Upper lobe of right lung (tissue), 1 donor: ENCODE measurements around the gene CHCHD6. TPM values are rescaled to one million over a fixed set of nuclear protein-coding genes. Genes with fewer than 3 reads are reported as not detected.
"Not testable (repeated sequence)": the region's sequence is repeated elsewhere in the genome, so short reads cannot be mapped to it uniquely, and the experiment has no call there.

Experiments used
- ATAC-seq: fragments of 200-7000 bp; cut with Tn5 transposase; one replicate; pipeline ENCODE4 v1.9.1; 2020; ENCODE audit warnings: mild to moderate bottlenecking, moderate library complexity
- DNase-seq: peaks from one replicate; pipeline ENCODE4 v3.0.0-alpha.2; 2020
- H3K27ac ChIP-seq: fragments of 200-600 bp; one replicate; pipeline ENCODE4 v1.8.0; 2022
- H3K27me3 ChIP-seq: fragments of 200-600 bp; one replicate; pipeline ENCODE4 v1.8.0; 2022; ENCODE audit warnings: mild to moderate bottlenecking
- H3K36me3 ChIP-seq: fragments of 200-600 bp; one replicate; pipeline ENCODE4 v1.8.0; 2022
- H3K4me1 ChIP-seq: fragments of 200-600 bp; one replicate; pipeline ENCODE4 v1.8.0; 2022
- H3K4me3 ChIP-seq: fragments of 200-600 bp; one replicate; pipeline ENCODE4 v1.8.0; 2022; ENCODE audit warnings: mild to moderate bottlenecking
- H3K9me3 ChIP-seq: fragments of 200-600 bp; one replicate; pipeline ENCODE4 v1.8.0; 2022
- CTCF ChIP-seq: fragments of 200-600 bp; IDR thresholded peaks from one replicate; pipeline ENCODE4 v1.8.0; 2022; ENCODE audit warnings: antibody characterized with exemption
- intact Hi-C: fragments of 100-400 bp; cut with DNase I; formaldehyde crosslinking; loops from one replicate; pipeline ENCODE4 v1.11.0; 2022
- total RNA-seq: library from RNA; stranded (reverse); fragmentation: NEBNext Ultra II Directional; extraction: Animal tissue kit (Norgen Biotek cat#: 25700); gene quantifications from one replicate; pipeline ENCODE4 v1.2.1, GENCODE V29; 2021
- donor health status: DM: no; HTN: yes; CAD: no; lungs with severe emphysema.

CHCHD6 gene
- total RNA-seq, 1 donor from 2014 or later = 17.1 TPM

- Histone ChIP-seq H3K27ac (peak overlapping the region; percentile 48), H3K27me3 (no peaks in the 10 kb centered on the region), H3K9me3 (no peaks in the 10 kb centered on the region), H3K4me3 (no peak overlapping the region), H3K36me3 (no peaks in the 10 kb centered on the region), H3K4me1 (peaks cover 7% of the 10 kb centered on the region)
- DNase-seq (no peak), ATAC-seq (no peak)
- intact Hi-C loops = no loop called here
- TF ChIP-seq CTCF = no peak
Observed at GRCh38 chr3:126781889-126782491, 78.0 kb downstream of the CHCHD6 start.

GRCh38 chr3:126782536-126782935, 78.5 kb downstream of the CHCHD6 start:
- ATAC-seq = peak; percentile 90
- Histone ChIP-seq H3K27ac (peak overlapping the region; percentile 48), H3K9me3 (no peaks in the 10 kb centered on the region), H3K36me3 (no peaks in the 10 kb centered on the region), H3K4me3 (no peak overlapping the region), H3K4me1 (peaks cover 7% of the 10 kb centered on the region), H3K27me3 (no peaks in the 10 kb centered on the region)
- DNase-seq = no peak
- TF ChIP-seq CTCF = no peak
- intact Hi-C loops = no loop called here

- no peaks in the 10 kb centered on the region for H3K27me3 ChIP-seq
- TF ChIP-seq CTCF = no peak
- H3K9me3 ChIP-seq = no peaks in the 10 kb centered on the region
- H3K27ac ChIP-seq = no peak overlapping the region
- DNase-seq (no peak), ATAC-seq (no peak)
- H3K36me3 ChIP-seq = no peaks in the 10 kb centered on the region
- no peak overlapping the region for H3K4me3 ChIP-seq
- intact Hi-C loops = no loop called here
- H3K4me1 ChIP-seq = peaks cover 7% of the 10 kb centered on the region
Observed at GRCh38 chr3:126784254-126784653, 80.2 kb downstream of the CHCHD6 start.

- intact Hi-C loops, H3K4me1 ChIP-seq, H3K4me3 ChIP-seq, DNase-seq, ATAC-seq, H3K36me3 ChIP-seq, H3K27ac ChIP-seq, H3K27me3 ChIP-seq, H3K9me3 ChIP-seq: not testable (repeated sequence)
Observed at GRCh38 chr3:126791320-126791719, 87.3 kb downstream of the CHCHD6 start.

- no peak for DNase-seq
- TF ChIP-seq CTCF = no peak
- intact Hi-C loops = no loop called here
- no peak for ATAC-seq
- Histone ChIP-seq H3K36me3 (no peaks in the 10 kb centered on the region), H3K4me3 (no peak overlapping the region), H3K9me3 (peaks cover 4% of the 10 kb centered on the region), H3K27me3 (no peaks in the 10 kb centered on the region), H3K4me1 (no peaks in the 10 kb centered on the region), H3K27ac (no peak overlapping the region)
Observed at GRCh38 chr3:126792998-126793397, 89.0 kb downstream of the CHCHD6 start.

- intact Hi-C loops = no loop called here
- DNase-seq (no peak), ATAC-seq (no peak)
- H3K9me3 ChIP-seq = no peaks in the 10 kb centered on the region
- no peak overlapping the region for H3K27ac ChIP-seq
- TF ChIP-seq CTCF = no peak
- no peaks in the 10 kb centered on the region for H3K27me3 ChIP-seq
- H3K4me3 ChIP-seq = no peak overlapping the region
- no peaks in the 10 kb centered on the region for H3K36me3 ChIP-seq
- no peaks in the 10 kb centered on the region for H3K4me1 ChIP-seq
Observed at GRCh38 chr3:126797563-126797962, 93.5 kb downstream of the CHCHD6 start.
